ENCODE results near the gene ITPK1.
"Not testable (repeated sequence)": the region's sequence is repeated elsewhere in the genome, so short reads cannot be mapped to it uniquely, and the experiment has no call there.

ITPK1 gene

GRCh38 chr14:93115821-93116675 lies at the start of gene ITPK1:
Gene ITPK1, minus strand, starts transcription at chr14:93115925. Its CDS starts 762 bp downstream, at chr14:93115163.
- peak; percentile 78 for DNase-seq

- DNase-seq, result no peak
Measured at GRCh38 chr14:93163564-93163963, 47.8 kb upstream of the ITPK1 start.

- DNase-seq, result no peak
Measured at GRCh38 chr14:93161411-93161940, 45.8 kb upstream of the ITPK1 start.

GRCh38 chr14:93160353-93160801 lies 44.7 kb upstream of the ITPK1 start:
- DNase-seq, result peak; percentile 49

GRCh38 chr14:93159625-93160352 lies 44.1 kb upstream of the ITPK1 start:
- DNase-seq, result not testable (repeated sequence)

- not testable (repeated sequence) for DNase-seq
Measured at GRCh38 chr14:93158349-93158748, 42.6 kb upstream of the ITPK1 start.

GRCh38 chr14:93156693-93157369 lies 41.1 kb upstream of the ITPK1 start:
- no peak for DNase-seq

- no peak for DNase-seq
Measured at GRCh38 chr14:93155667-93156066, 39.9 kb upstream of the ITPK1 start.

- no peak for DNase-seq
Measured at GRCh38 chr14:93153121-93153520, 37.4 kb upstream of the ITPK1 start.

- DNase-seq, result no peak
Measured at GRCh38 chr14:93150227-93151208, 34.8 kb upstream of the ITPK1 start.

- DNase-seq, result no peak
Measured at GRCh38 chr14:93148979-93149378, 33.3 kb upstream of the ITPK1 start.

GRCh38 chr14:93146119-93146518 lies 30.4 kb upstream of the ITPK1 start:
- no peak for DNase-seq

- DNase-seq, result no peak
Measured at GRCh38 chr14:93142854-93143652, 27.3 kb upstream of the ITPK1 start.

GRCh38 chr14:93137864-93138263 lies 22.1 kb upstream of the ITPK1 start:
- no peak for DNase-seq

GRCh38 chr14:93136508-93136907 lies 20.8 kb upstream of the ITPK1 start:
- DNase-seq, result not testable (repeated sequence)

- no peak for DNase-seq
Measured at GRCh38 chr14:93136009-93136408, 20.3 kb upstream of the ITPK1 start.

- no peak for DNase-seq
Measured at GRCh38 chr14:93135399-93135798, 19.7 kb upstream of the ITPK1 start.

- no peak for DNase-seq
Measured at GRCh38 chr14:93133464-93133863, 17.7 kb upstream of the ITPK1 start.

- DNase-seq, result peak; percentile 59
Measured at GRCh38 chr14:93132472-93133065, 16.8 kb upstream of the ITPK1 start.

- DNase-seq, result not testable (repeated sequence)
Measured at GRCh38 chr14:93131257-93131820, 15.6 kb upstream of the ITPK1 start.
